Stimulated activated CD8-positive, alpha-beta memory T cell treated with anti-CD3 and anti-CD28 coated beads, Interleukin-12 subunit alpha, Interleukin-12 subunit beta, amount 100 ng/mL, for 24 hours (primary cell): ENCODE results near the gene NKX3-2.
A peak's percentile ranks its signal among the peaks of the same experiment; 100 is the strongest.
"Not testable (repeated sequence)": the region's sequence is repeated elsewhere in the genome, so short reads cannot be mapped to it uniquely, and the experiment has no call there.

Source experiments
- DNase-seq: peaks from one replicate; pipeline ENCODE4 v3.0.0-alpha.2; 2020; ENCODE audit errors: extremely low read depth

The NKX3-2 gene

DNA sequence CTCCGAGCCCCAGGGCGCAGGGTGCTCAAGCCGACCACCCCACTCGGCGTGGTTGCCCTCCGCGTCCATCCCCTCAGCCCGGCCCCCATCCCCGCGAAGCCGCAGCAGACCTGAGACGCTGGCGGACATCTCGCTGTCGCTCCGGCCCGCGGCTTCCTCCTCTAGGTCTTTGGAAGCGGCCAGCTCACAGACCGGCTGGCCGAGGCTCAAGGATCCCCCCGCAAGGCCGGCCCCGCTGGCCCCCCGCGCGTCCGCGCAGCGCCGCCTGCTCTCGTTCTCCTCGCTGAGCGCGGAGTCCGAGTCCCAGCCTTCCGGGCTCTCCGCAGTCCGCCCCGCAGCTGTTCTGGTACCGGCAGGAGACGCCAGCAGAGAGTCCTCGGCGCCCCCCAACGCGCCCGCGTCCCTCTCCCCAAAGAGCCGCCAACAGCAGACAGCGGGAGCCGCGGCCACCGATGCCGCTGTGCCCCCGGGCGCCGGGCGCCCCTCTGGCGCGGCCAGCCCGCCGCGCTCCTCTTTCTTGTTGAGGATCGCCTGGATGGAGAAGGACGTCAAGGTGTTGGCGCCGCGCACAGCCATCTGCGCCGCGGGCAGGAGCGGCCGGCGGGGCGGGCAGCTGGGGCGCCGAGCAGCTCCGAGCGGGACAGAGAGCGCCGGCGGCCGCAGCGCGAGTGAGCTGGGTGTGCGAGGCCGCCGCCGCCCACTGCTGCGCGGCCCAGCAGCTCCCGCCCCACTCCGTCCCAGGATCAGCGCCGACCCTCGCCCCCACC, at the start of gene NKX3-2:
Gene NKX3-2, minus strand, starts transcription at position 670 of the 767 bp plus-strand sequence. Its CDS starts 94 bp downstream, at position 576.
- no peak for DNase-seq

DNA sequence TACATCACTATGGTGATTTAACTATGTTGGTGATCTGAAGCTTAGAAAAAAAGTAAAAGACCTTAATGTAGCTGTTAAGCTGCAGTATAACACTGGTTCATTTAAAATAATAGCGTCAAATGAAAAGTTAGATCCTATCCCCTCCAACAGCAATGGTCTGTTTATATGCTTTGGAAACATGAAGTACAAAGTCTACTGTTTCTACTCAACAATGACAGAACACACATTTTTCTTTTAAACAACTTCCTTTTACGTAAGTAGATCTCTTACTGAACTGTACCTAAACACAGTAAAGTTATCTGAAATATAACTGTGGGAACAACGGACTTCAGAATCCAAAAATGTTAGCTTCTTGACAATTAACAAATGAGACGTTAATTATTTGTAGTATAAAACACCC, 47.9 kb upstream of the NKX3-2 start:
- no peak for DNase-seq

DNA sequence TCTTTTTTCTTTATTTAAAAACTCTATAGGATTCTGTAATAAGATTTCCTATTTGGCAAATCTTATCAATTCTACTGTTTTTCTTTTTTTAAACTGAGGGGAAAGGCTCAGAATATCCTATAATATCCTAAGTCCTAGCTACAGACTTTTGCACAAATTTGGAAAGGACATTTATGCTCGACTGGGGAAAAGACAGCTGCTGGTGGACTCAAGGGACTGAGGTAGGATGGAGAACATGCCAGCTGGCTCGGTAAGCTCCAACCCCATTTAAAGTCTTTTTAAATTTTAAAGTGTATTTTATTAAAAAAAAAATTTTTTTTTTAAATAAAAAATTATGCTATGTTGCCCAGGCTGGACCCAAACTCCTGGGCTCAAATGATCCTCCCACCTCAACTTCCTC, 46.5 kb upstream of the NKX3-2 start:
- no peak for DNase-seq

DNA sequence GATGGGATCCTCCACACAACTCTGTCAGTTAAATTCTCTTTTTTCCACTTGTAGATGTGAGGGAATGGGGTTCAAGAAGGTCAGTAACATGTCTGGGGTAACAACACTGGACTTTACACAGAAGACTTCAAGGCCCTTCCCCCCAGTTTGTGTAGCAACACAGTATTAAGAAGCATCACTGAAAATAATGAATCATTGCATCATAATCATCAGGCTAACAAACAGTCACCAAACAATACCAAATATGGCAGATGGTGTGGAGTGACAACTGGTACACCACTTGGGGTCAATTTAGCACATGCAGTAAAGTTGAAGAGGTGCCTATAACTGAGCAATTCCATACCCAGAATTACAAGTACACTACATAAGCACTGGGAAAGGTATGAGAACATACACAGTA, 44.6 kb upstream of the NKX3-2 start:
- no peak for DNase-seq

DNA sequence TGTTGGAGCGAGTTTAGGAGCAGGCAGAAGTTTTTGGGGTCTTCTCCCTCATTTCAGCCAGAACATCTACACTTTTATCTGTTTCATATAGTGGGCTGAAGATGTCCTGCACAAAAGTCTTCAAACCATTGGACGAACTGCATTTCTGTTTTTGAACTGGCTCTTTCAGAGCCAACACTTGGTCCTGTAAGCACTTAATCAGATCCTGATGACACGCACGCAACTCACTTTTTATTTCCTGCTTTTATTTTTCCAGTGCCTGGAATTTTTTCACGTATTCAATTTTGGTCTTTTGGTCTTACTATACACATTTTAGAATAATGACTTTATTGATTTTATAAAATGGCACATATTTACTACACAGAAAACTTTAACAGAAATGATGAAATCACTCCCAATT, 40.2 kb upstream of the NKX3-2 start:
- DNase-seq, result no peak

DNA sequence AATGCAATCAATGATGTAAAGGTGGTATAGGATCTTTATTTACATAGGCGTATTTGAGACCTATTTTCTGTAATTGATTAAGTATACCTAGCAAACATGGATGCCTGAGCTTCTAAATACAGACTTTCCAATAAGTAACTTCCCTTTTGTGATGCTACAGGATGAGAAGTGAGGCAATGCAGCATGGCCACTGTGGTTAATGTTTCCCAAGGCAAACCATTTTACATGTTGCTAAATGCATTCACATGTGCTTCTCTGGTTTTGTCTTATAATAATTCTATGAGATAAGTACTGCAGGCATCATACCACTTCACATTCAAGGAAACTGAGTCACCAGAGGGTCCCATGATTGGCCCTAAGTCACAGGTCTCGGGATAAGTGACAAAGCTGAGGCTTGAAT, 35.7 kb upstream of the NKX3-2 start:
- DNase-seq, result no peak

DNA sequence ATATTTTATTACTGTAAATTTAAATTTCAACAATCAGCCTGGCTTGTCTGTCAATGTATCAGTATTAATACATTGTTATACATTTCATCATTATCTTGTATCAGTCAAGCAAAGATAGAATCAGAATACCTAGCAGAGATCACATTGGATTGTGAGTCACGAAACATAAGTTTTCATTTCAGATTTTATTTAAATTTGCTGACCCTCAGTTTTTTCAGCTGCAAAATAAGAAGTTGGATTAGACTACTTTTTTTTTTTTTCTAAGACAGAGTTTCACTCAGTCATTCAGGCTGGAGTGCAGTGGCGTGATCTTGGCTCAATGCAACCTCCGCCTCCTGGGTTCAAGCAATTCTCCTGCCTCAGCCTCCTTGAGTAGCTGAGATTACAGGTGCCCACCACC, 33.4 kb upstream of the NKX3-2 start:
- no peak for DNase-seq

DNA sequence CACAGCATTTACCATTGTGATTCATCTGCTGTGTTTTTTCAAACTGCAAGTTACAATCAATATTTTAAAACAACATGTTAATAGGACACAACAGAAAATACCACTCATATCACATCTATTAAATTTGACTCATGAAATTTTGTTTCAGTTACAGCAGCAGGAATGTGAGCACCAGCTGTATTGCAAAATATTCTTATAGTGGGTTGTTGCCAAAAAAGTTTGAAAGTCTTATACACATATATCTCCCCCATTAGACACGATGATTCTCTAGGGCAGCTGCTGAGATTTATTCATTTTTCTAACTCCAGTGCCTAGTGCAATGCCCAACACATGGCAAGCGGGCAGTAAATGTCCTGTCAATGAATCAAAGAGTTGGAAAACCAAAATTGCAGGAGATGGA, 26.6 kb upstream of the NKX3-2 start:
- DNase-seq, result no peak

DNA sequence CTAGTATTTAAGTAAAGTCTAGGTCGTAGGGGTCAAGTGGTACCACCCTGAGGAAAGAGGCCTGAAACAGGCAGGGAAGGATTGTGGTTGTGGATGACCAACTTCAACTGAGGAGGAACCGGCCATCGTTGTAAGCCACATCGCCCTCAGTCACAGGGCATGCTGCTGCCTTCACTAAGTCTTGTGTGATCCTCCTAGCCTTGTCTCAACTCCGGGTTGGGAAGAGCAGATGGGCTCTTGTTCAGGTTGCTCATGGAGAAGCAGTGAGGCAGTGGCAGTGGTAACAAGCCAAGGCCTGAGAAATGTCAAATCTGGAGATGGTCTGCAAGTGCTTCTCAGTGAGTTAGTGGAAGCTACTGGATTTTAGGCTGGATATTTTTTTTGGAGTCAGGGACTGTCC, 22.8 kb upstream of the NKX3-2 start:
- no peak for DNase-seq

DNA sequence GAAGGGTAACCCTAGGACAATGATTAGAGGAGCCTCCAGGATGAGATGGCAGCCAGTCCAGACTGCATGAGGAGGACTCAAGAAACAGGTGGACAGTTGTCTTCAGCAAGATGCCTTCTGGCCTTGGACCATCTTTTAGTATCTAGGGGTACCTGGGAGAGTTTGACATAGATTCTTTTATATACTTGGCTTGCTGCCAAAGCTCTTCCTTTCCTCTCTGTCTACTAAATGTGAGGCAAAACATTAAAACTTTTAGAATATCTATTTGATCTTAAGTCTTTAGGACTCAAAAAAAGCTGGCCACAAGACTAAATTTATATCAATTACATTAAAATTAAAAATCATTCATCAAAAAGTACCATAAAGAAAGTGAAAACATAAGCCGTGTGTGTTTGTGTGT, 18.6 kb upstream of the NKX3-2 start:
- no peak for DNase-seq

DNA sequence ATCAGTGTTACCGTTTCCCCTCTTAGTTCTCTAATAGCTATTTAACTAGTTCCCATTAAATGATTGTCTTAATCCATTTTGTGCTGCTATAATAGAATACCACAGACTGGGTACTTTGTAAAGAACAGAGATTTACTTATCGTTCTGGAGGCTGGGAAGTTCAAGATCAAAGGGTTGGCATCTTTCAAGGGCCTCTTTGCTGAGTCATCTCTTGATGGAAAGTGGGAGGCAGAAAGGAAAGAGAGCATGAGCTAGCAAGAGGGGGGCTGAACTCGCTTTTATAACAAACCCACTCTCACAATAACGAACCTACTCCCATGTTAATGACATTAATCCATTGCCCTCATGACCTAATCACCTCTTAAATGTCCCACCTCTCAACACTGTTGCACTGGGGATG, 17.4 kb upstream of the NKX3-2 start:
- no peak for DNase-seq

DNA sequence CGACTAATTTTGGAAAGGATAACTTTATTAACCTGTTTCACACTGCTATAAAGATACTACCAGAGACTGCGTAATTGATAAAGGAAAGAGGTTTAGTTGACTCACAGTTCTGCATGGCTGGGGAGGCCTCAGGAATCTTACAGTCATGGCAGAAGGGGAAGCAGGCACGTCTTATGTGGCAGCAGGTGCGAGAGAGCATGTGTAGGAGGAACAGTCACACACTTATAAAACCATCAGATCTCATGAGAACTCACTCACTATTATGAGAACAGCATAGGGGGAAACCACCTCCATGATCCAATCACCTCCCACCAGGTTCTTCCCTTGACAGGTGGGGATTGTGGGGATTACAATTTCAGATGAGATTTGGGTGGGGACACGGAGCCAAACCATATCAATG, 15.8 kb upstream of the NKX3-2 start:
- DNase-seq, result not testable (repeated sequence)

DNA sequence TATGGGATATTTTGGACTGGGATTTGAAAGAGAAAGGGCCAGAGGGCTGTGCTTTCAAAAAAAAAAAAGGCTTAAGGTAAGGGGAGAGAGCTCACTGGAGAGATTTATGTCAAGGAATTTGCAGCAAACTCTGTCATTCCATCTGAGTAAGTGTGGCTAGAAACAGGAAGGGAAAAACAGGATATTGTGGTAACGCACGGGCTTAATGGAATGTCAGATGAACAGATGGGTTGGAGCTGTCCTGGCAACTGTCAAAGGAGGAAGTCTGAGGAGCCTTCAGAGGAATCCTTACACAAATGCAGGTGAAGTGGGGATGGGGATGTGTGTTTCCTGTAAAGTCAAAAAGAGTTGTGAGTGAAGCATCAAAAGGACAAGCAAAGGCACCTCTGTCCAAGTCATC, 15.1 kb upstream of the NKX3-2 start:
- no peak for DNase-seq

DNA sequence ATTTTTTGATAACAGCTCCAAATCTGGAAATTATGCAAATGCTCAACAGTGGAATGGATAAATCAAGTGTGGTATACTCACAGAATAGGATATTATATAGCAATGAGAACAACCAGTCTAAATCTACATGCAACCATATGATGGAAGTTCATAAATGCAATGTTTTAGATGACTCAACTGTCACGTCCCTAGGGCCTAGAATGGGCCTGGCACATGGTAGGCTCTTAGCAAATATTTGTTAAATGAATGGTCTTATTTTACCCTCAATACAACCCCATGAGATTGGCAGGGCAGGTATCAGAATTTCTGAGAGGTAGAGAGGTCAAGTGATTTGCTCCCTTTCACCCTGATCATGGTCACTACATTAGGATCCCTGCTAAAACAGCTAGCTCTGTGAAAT, 14.6 kb upstream of the NKX3-2 start:
- DNase-seq, result no peak

DNA sequence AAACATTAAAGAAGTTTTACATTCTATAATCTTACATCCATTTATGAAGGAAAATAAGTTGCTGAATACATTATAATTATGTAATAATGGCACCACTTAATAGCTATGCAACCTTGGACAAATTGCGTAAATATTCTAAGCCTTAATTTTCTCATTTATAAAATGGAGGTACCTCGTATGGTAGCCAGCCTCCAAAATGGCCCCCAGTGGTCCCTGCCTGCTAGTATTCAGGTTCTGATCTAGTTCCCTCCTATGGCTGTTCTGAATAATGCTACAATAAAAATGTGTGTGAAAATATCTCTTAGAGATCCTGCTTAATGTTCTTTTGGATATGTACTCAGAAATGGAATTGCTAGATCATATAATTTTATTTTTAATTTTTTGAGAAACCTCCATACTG, 11.0 kb upstream of the NKX3-2 start:
- DNase-seq, result no peak

DNA sequence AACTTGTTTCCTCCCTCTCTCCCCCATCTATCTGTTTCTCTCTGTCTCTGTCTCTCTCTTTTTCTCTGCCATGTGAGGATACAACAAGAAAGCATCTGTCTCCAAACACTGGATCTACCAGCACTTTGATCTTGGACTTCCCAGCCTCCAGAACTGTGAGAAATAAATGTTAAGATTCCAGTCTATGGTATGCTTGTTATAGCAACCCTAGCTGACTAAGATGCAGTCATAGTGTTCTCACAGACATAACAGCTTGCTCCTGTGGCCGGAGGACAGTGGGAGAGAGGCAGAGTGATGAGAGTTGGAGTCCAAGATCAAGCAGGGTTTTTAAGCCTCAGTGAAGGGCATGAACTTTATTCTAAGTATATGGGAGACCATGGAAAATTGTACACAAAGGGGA, 8.8 kb upstream of the NKX3-2 start:
- DNase-seq, result no peak

DNA sequence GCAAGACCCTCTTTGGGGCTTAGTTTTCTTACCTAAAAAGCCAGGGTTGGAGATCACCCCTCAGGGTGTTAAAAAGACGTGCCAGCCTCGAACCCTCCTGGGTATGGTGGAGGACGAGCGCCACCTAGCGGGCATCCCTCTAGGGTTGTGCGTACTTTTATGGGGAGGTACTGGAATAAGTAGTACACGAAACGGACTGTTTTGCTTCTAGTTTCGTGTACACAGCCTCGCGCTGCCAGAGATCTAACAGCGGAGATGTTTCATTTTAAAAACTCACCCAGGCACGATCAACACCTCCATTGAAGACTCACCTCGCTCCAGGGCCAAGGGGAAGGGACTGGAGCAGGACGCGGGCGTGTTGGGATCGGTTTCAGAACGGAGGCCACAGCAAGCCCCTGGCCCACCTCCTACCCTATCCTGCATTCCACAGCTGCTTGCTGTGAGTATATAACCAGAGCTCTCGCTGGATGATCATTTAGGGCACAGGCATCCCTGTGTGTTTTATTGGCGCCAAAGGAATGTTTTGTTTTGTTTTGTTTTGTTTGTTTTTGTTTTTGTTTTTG, 4.8 kb upstream of the NKX3-2 start:
- peak; percentile 54 for DNase-seq

DNA sequence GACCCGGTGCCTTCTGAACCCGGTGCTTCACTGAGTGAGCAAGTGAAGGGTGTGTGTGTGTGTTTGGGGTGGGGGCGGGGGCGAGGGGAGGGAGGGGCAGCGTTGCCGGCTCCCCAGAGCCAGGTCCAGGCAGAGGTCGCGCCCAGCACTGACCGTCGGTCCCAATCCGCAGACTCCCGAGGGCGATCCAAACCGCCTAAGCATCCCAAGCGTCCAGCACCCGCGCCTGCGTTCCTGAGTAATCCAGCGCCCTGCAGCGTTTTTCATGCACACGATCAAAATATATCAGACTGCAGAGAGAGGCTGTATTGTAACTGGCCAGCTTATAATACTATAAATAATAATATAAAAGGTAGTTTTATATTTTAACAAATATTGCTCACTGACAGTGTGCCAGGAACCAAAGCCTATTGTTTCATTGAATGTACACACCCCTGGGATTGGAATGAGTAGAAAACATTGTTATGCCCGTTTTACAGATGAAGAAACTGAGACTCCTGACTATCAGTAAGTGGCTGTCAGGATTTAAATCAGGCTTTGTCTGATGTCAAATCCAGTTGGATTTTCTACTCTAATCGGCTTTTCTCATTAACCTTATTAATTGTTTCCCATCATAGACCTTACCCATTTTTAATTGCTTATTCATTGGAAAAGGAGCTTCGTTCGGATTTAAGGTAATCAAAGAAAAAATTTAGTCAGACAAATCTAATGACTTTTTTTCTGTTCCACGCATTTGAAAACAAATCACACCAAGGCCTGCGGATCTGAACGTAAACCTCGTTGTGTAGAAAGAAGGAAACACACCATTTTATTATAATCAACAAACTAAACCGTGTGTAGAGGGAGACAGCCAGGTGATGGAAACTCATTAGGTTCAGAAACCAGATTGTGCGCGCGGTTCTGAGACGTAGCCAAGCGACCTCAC, 4.0 kb upstream of the NKX3-2 start:
- DNase-seq, result no peak

DNA sequence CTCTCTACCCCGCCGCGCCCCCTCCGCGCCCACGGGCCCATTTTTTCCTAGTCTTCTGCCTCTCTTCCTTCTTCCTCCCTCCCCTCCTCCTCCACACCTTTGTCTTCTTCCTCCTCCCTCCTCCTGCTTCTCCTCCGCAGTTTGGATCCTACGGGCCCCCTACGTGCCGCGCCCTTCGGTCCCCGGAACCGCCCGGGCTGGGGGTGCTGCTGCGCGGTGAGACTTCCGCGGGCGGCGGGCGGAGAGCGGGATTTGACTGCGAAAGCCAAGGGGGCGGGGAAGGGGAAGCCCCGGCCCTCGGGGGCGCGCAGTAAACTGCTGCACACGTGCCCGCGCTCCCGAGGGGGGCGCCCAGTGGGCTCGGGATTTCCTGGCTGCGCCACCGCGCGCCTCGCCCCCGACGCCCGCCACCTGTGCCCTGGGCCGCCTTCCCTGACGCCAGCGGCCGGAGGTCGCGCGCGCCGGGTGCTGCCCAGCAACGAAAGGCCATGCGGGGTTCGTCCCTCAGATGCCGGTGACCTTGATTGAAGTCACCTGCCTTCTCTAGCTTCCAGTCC, 3.3 kb upstream of the NKX3-2 start:
- DNase-seq, result no peak

DNA sequence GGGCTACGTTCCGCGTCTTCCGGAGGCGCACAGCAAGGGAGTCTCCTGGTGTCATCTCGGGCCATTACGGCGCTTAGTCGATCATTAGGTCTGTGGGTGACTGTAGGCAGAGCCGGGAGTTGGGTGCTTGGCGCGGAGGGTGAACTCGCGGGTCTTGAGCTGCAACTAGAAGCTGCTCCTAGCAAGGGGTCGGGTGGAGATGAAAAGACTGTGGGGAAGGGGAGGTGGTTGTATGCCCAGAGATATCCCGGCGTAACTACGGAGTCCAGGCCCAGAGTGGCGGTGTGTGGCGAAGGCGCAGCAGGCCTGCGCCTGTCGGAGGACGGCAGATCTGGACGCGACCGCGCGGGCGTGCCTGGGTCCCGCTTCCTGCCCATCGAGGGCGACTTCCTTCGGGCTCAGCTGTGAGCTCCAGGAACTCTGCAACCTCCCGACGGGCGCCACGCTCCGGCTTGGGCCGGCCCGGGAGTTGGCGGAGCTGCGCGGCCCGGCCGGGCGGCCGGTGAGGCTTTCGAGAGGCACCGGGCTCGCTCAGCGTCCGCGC, 2.7 kb upstream of the NKX3-2 start:
- DNase-seq, result no peak

DNA sequence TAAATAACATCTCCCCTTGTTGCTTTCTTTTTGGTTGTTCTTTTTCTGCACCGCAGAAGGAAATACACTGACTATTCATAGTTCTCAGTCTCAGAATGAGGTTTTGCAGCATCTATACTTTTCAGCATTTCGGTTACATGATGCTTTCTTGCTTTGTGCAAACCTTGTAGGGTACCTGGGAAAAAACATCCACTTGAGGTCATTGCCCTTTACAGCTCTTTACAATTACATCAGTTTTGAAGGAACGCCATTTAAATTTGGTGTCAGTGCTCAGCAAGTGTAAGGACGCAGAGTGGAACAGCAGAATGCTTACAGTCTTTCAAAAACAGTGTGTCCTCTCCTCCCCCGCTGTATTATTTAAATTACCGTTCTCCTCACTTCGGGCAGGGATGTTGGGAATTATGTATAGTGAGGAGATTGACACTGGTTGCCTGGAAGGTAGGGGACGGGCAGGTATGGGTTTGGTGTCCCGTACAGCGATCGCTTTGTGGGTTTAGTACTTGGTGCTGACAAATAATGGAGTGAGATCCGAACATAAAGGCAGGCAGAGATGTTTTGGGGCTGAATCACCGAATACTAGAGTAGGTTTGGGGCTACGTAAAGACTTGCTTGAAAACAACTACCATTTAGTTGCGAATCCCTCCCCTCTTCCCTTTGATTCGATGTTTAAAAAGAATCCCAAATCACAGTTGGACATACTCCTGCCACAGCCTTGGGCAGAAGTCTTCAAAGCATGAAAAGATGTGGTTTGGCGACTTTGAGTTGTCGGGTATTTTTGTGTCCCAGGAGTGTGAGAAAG, 2.0 kb upstream of the NKX3-2 start:
- DNase-seq, result no peak
